IMR-90 (cell line): Measurements from ENCODE around the gene LTBP2. TPM values are rescaled to one million over a fixed set of nuclear protein-coding genes. Genes with fewer than 3 reads are reported as not detected.

Experiments used
- ATAC-seq: fragments of 200-7000 bp; cut with Tn5 transposase; 2 replicates; pipeline ENCODE4 v1.9.1; 2020; ENCODE audit warnings: low read depth, mild to moderate bottlenecking, moderate library complexity
- BruUV-seq: library from RNA; stranded (reverse); fragments of 400-500 nt; replicated peaks from 2 replicates; lab custom pipeline; 2021; lab: Mats Ljungman, UMichigan
- CTCF ChIA-PET: fragments of 300-600 bp; formaldehyde crosslinking; extraction: SDS; loops from one replicate; lab custom pipeline; 2021; ENCODE audit warnings: antibody characterized with exemption; lab: Yijun Ruan, JAX
- POLR2A ChIA-PET: fragments of 300-600 bp; sonication (Branson Sonifier 250); formaldehyde crosslinking; loops from one replicate; lab custom pipeline; 2022; ENCODE audit warnings: antibody characterized with exemption; ENCODE audit not compliant: unreplicated experiment; lab: Charles Lee
- DNase-seq: peaks from one replicate; pipeline ENCODE4 v3.0.0; 2013
- H2AFZ ChIP-seq: replicated peaks from 2 replicates; pipeline ENCODE3; 2013; ENCODE audit warnings: low read length, mild to moderate bottlenecking; ENCODE audit not compliant: poor library complexity
- H2AK5ac ChIP-seq: 2 replicates; pipeline ENCODE4 v1.6.1; 2013; ENCODE audit warnings: low read depth, low read length, inconsistent platforms
- H2AK9ac ChIP-seq: replicated peaks from 2 replicates; pipeline ENCODE3; 2013; ENCODE audit warnings: mild to moderate bottlenecking, low read depth, low read length, moderate library complexity; ENCODE audit not compliant: poor library complexity
- H2BK120ac ChIP-seq: 2 replicates; pipeline ENCODE4 v1.6.1; 2013; ENCODE audit warnings: low read depth, low read length, inconsistent platforms
- H2BK15ac ChIP-seq: 3 replicates; pipeline ENCODE4 v1.6.1; 2013; ENCODE audit warnings: low read depth, low read length, inconsistent platforms
- H2BK20ac ChIP-seq: 2 replicates; pipeline ENCODE4 v1.6.1; 2013; ENCODE audit warnings: low read depth, mild to moderate bottlenecking, inconsistent platforms, low read length, moderate library complexity
- H2BK5ac ChIP-seq: 2 replicates; pipeline ENCODE4 v1.6.1; 2013; ENCODE audit warnings: mild to moderate bottlenecking, low read depth, low read length, inconsistent platforms; ENCODE audit not compliant: poor library complexity, severe bottlenecking
- H3K14ac ChIP-seq: replicated peaks from 2 replicates; pipeline ENCODE4 v1.6.1; 2013; ENCODE audit warnings: low read depth, low read length, inconsistent platforms
- H3K18ac ChIP-seq: 2 replicates; pipeline ENCODE4 v1.6.1; 2013; ENCODE audit warnings: low read depth, low read length, control low read depth
- H3K23ac ChIP-seq: 2 replicates; pipeline ENCODE4 v1.6.1; 2013; ENCODE audit warnings: low read depth, low read length, inconsistent platforms
- H3K27ac ChIP-seq: 2 replicates; pipeline ENCODE4 v1.5.1; 2013; ENCODE audit warnings: mild to moderate bottlenecking, control low read depth, low read length; ENCODE audit not compliant: insufficient read depth
- H3K27me3 ChIP-seq: 2 replicates; pipeline ENCODE4 v1.6.1; 2013; ENCODE audit warnings: low read length; ENCODE audit not compliant: control insufficient read depth, insufficient read depth
- H3K36me3 ChIP-seq: 2 replicates; pipeline ENCODE4 v1.6.1; 2013; ENCODE audit warnings: low read length, mixed read lengths; ENCODE audit not compliant: control insufficient read depth, insufficient read depth
- H3K4ac ChIP-seq: 2 replicates; pipeline ENCODE4 v1.6.1; 2013; ENCODE audit warnings: low read depth, low read length, inconsistent platforms
- H3K4me1 ChIP-seq: 2 replicates; pipeline ENCODE4 v1.6.1; 2013; ENCODE audit warnings: low read length, mixed read lengths; ENCODE audit not compliant: control insufficient read depth, insufficient read depth
- H3K4me2 ChIP-seq: 2 replicates; pipeline ENCODE4 v1.6.1; 2013; ENCODE audit warnings: low read depth, mild to moderate bottlenecking, control low read depth, low read length, moderate library complexity
- H3K4me3 ChIP-seq: 2 replicates; pipeline ENCODE4 v1.5.1; 2013; ENCODE audit warnings: low read depth, mild to moderate bottlenecking, control low read depth, low read length, moderate library complexity; ENCODE audit not compliant: insufficient read depth
- H3K56ac ChIP-seq: 2 replicates; pipeline ENCODE4 v1.6.1; 2013; ENCODE audit warnings: low read length, inconsistent platforms; ENCODE audit not compliant: insufficient read depth; ENCODE audit errors: extremely low read depth
- H3K79me1 ChIP-seq, 2 experiments: 2 replicates each; pipeline ENCODE4 v1.6.1; 2013; ENCODE audit warnings: low read length in 2 of 2, inconsistent platforms in 1 of 2, low read depth in 1 of 2
- H3K9ac ChIP-seq: 2 replicates; pipeline ENCODE4 v1.6.1; 2013; ENCODE audit warnings: low read depth, low read length, control low read depth
- H3K9me1 ChIP-seq: 2 replicates; pipeline ENCODE4 v1.6.1; 2013; ENCODE audit warnings: low read length, inconsistent platforms; ENCODE audit not compliant: insufficient read depth
- H3K9me3 ChIP-seq: 2 replicates; pipeline ENCODE4 v1.6.1; 2013; ENCODE audit warnings: low read length; ENCODE audit not compliant: control insufficient read depth, insufficient read depth
- H4K20me1 ChIP-seq: 2 replicates; pipeline ENCODE4 v1.6.1; 2013; ENCODE audit warnings: low read length, inconsistent platforms; ENCODE audit not compliant: insufficient read depth
- H4K5ac ChIP-seq: 2 replicates; pipeline ENCODE4 v1.6.1; 2013; ENCODE audit warnings: mild to moderate bottlenecking, low read depth, low read length, control low read depth
- H4K8ac ChIP-seq, 2 experiments: 2 replicates each; pipeline ENCODE4 v1.6.1; 2013; ENCODE audit warnings: low read depth in 2 of 2, low read length in 2 of 2, control low read depth in 1 of 2, inconsistent platforms in 1 of 2
- H4K91ac ChIP-seq: 2 replicates; pipeline ENCODE4 v1.6.1; 2013; ENCODE audit warnings: low read depth, low read length, inconsistent platforms; ENCODE audit not compliant: insufficient read depth
- CEBPB ChIP-seq: IDR thresholded peaks from 2 replicates; pipeline ENCODE4 v1.6.1; 2012; ENCODE audit warnings: low read depth, low read length, improper control_type of control experiment
- CHD1 ChIP-seq: IDR thresholded peaks from 2 replicates; pipeline ENCODE4 v1.6.1; 2012; ENCODE audit warnings: low read depth, low read length, improper control_type of control experiment
- CTCF ChIP-seq: conservative IDR thresholded peaks from 2 replicates; pipeline ENCODE4 v1.5.1; 2012; ENCODE audit warnings: mild to moderate bottlenecking, low read depth, low read length, improper control_type of control experiment
- FOS ChIP-seq: fragments of 150-350 bp; IDR thresholded peaks from 2 replicates; pipeline ENCODE4 v1.6.1; 2016; ENCODE audit warnings: low read depth, low read length
- MAZ ChIP-seq: IDR thresholded peaks from 2 replicates; pipeline ENCODE4 v1.6.1; 2012; ENCODE audit warnings: low read depth, mild to moderate bottlenecking, low read length, improper control_type of control experiment, moderate library complexity, borderline replicate concordance
- RAD21 ChIP-seq: IDR thresholded peaks from 2 replicates; pipeline ENCODE4 v1.6.1; 2012; ENCODE audit warnings: low read length, improper control_type of control experiment
- RCOR1 ChIP-seq: IDR thresholded peaks from 2 replicates; pipeline ENCODE4 v1.6.1; 2012; ENCODE audit warnings: mild to moderate bottlenecking, low read length, improper control_type of control experiment; ENCODE audit not compliant: insufficient replicate concordance
- RFX5 ChIP-seq: IDR thresholded peaks from 2 replicates; pipeline ENCODE4 v1.8.0; 2012; ENCODE audit warnings: low read depth, mild to moderate bottlenecking, low read length, moderate library complexity
- USF2 ChIP-seq: fragments of 150-350 bp; IDR thresholded peaks from 2 replicates; pipeline ENCODE4 v1.6.1; 2017; ENCODE audit warnings: mild to moderate bottlenecking, antibody characterized with exemption, low read length, low read depth
- WGBS, 2 experiments: methylation state at CpG; one replicate each; pipeline versions ENCODE4 v1.1.5 to v1.1.7; 2013; ENCODE audit warnings: missing lambda C conversion rate in 2 of 2; ENCODE audit not compliant: insufficient read length in 1 of 2; ENCODE audit errors: extremely low coverage in 2 of 2; 5-methylcytosine and 5-hydroxymethylcytosine counted together
- dilution Hi-C: fragments of 300-500 bp; cut with HindIII; formaldehyde crosslinking; loops from one replicate; pipeline ENCODE4 v1.14.3; 2018; ENCODE audit warnings: low sequenced_read_pairs; ENCODE audit not compliant: unreplicated experiment
- in situ Hi-C: fragments of 300-500 bp; cut with MboI; formaldehyde crosslinking; loops from 3 replicates; pipeline ENCODE4 v1.14.3; 2019; ENCODE audit warnings: low sequenced_read_pairs, inconsistent platforms, mixed read lengths
- intact Hi-C: fragments of 100-400 bp; cut with micrococcal nuclease; formaldehyde crosslinking; loops from 2 replicates; pipeline ENCODE4 v1.10.0; 2022
- polyA plus RNA-seq, 3 experiments: library from polyadenylated mRNA; depleted of rRNA; stranded (reverse); fragments of >200 nt; gene quantifications; 2 replicates each; pipeline ENCODE4 v1.2.3, GENCODE V29; 2012; ENCODE audit warnings: low replicate concordance in 1 of 3
- total RNA-seq: library from RNA; depleted of rRNA; stranded (reverse); fragments of >200 nt; gene quantifications from 2 replicates; pipeline ENCODE4 v1.2.3, GENCODE V29; 2012

The LTBP2 gene
- total and polyA plus RNA-seq, 2 of the 4 experiments (the other 2 are of a cell fraction): 23.8 to 79.3 TPM

GRCh38 chr14:74488786-74489397 is 123.1 kb downstream of the LTBP2 start (continued):
- TF ChIP-seq USF2 (no peak), RAD21 (no peak)

- H2BK120ac ChIP-seq: no peak overlapping the region
- ChIA-PET POLR2A (no interaction called here), CTCF (no interaction called here)
- H3K4me3 ChIP-seq: no peak overlapping the region
- H2AK5ac ChIP-seq: no peak overlapping the region
- no peak overlapping the region for H2AK9ac ChIP-seq
- no peak overlapping the region for H3K27ac ChIP-seq
- H4K5ac ChIP-seq: no peak overlapping the region
- H3K4ac ChIP-seq: no peak overlapping the region
- no peak overlapping the region for H3K56ac ChIP-seq
- no peak overlapping the region for H2AFZ ChIP-seq
- BruUV-seq: no TSS peak
- DNase-seq (no peak), ATAC-seq (no peak)
- H4K91ac ChIP-seq: no peak overlapping the region
- H2BK5ac ChIP-seq: no peak overlapping the region
- dilution Hi-C loops: no loop called here
- no peaks in the 10 kb centered on the region for H3K9me3 ChIP-seq
- H2BK15ac ChIP-seq: no peak overlapping the region
- no peak overlapping the region for H3K14ac ChIP-seq
- intact Hi-C loops: no loop called here
- TF ChIP-seq CTCF: no peak
- no peak for TF ChIP-seq CEBPB
- TF ChIP-seq CHD1: no peak
- TF ChIP-seq MAZ: no peak
- no peak for TF ChIP-seq RCOR1
- TF ChIP-seq RFX5: no peak
- TF ChIP-seq USF2: no peak
- TF ChIP-seq FOS: no peak
- no peak for TF ChIP-seq RAD21
- no CpG with 5 or more reads among the region's 3 CpGs for WGBS, 2 experiments
- in situ Hi-C loops: no loop called here
- no peak overlapping the region for H3K4me2 ChIP-seq
- no peak overlapping the region for H3K23ac ChIP-seq
- peaks cover 8% of the 10 kb centered on the region; the same call in 1 of the 2 replicates for H3K36me3 ChIP-seq
- H4K20me1 ChIP-seq: peaks cover 3% of the 10 kb centered on the region; the same call in 1 of the 2 replicates
- peaks cover 6% of the 10 kb centered on the region for H3K4me1 ChIP-seq
- no peak overlapping the region for H4K8ac ChIP-seq
- peaks cover 9 to 21% of the 10 kb centered on the region in 2 experiments; a peak in 3 of 4 replicates for H3K79me1 ChIP-seq
- H3K9me1 ChIP-seq: peaks cover 6% of the 10 kb centered on the region; the same call in 1 of the 2 replicates
- no peak overlapping the region for H3K9ac ChIP-seq
- H3K27me3 ChIP-seq: no peaks in the 10 kb centered on the region
- no peak overlapping the region for H3K18ac ChIP-seq
- H2BK20ac ChIP-seq: 0 out of 2 replicates have a peak overlapping the region, but pooled peaks have one; percentile 1
These were observed 125.9 kb downstream of the LTBP2 start for GRCh38 chr14:74486164-74486563.
